D341Med (cell line): ENCODE results near the gene DNAH1.

Experiments
- DNase-seq: peaks from one replicate; pipeline ENCODE4 v3.0.0; 2012; ENCODE audit warnings: low spot score

The DNAH1 gene

GRCh38 chr3:52357151-52358080 is 41.3 kb downstream of the DNAH1 start:
- no peak for DNase-seq

GRCh38 chr3:52358362-52358940 is 42.3 kb downstream of the DNAH1 start:
- no peak for DNase-seq

- no peak for DNase-seq
These were observed 43.2 kb downstream of the DNAH1 start for GRCh38 chr3:52359116-52359855.

- DNase-seq: no peak
These were observed 44.9 kb downstream of the DNAH1 start for GRCh38 chr3:52361011-52361410.

GRCh38 chr3:52361454-52361853 is 45.3 kb downstream of the DNAH1 start:
- no peak for DNase-seq

GRCh38 chr3:52361898-52362297 is 45.8 kb downstream of the DNAH1 start:
- DNase-seq: no peak

- no peak for DNase-seq
These were observed 48.4 kb downstream of the DNAH1 start for GRCh38 chr3:52364322-52365035.

- DNase-seq: no peak
These were observed 50.4 kb downstream of the DNAH1 start for GRCh38 chr3:52366527-52366926.

- DNase-seq: no peak
These were observed 52.1 kb downstream of the DNAH1 start for GRCh38 chr3:52367891-52368880.

- no peak for DNase-seq
These were observed 54.4 kb downstream of the DNAH1 start for GRCh38 chr3:52370531-52370930.

GRCh38 chr3:52372822-52373504 is 56.8 kb downstream of the DNAH1 start:
- no peak for DNase-seq

- no peak for DNase-seq
These were observed 57.6 kb downstream of the DNAH1 start for GRCh38 chr3:52373676-52374075.

GRCh38 chr3:52374173-52374572 is 58.1 kb downstream of the DNAH1 start:
- no peak for DNase-seq

GRCh38 chr3:52379610-52380009 is 63.5 kb downstream of the DNAH1 start:
- no peak for DNase-seq

GRCh38 chr3:52380023-52380422 is 63.9 kb downstream of the DNAH1 start:
- no peak for DNase-seq

- DNase-seq: no peak
These were observed 65.5 kb downstream of the DNAH1 start for GRCh38 chr3:52381623-52382022.

GRCh38 chr3:52383446-52383845 is 67.3 kb downstream of the DNAH1 start:
- DNase-seq: no peak

- DNase-seq: no peak
These were observed 68.1 kb downstream of the DNAH1 start for GRCh38 chr3:52384019-52384761.

- DNase-seq: peak; percentile 80
These were observed 69.0 kb downstream of the DNAH1 start for GRCh38 chr3:52385157-52385556.

GRCh38 chr3:52387481-52387880 is 71.4 kb downstream of the DNAH1 start:
- no peak for DNase-seq
